HEK293 (cell line): ENCODE measurements around the gene CREG2.
A peak's percentile ranks its signal among the peaks of the same experiment; 100 is the strongest.

Experiments
- CTCF ChIA-PET: fragments of 350-600 bp; formaldehyde crosslinking; extraction: SDS; loops from one replicate; lab custom pipeline; 2021; ENCODE audit warnings: antibody characterized with exemption; lab: Yijun Ruan, JAX
- POLR2A ChIA-PET: fragments of 300-600 bp; formaldehyde crosslinking; extraction: SDS; loops from one replicate; lab custom pipeline; 2020; ENCODE audit warnings: antibody characterized with exemption, inconsistent platforms; lab: Yijun Ruan, JAX
- H3K27ac ChIP-seq: fragments of 200-500 bp; sonication (Bioruptor generic); 2 replicates; pipeline ENCODE4 v1.5.1; 2014; ENCODE audit warnings: low read depth, low read length, control low read depth, inconsistent platforms; ENCODE audit errors: extremely low read depth
- H3K36me3 ChIP-seq, 2 experiments: fragments of 200-500 bp in 1 of 2; sonication (Bioruptor generic) in 1 of 2; 1 replicate in 1 of 2; 2 replicates in 1 of 2; pipeline ENCODE4 v1.5.1; 2014 to 2017; ENCODE audit warnings: inconsistent platforms in 2 of 2, low read length in 2 of 2; ENCODE audit not compliant: control insufficient read depth in 2 of 2, insufficient read depth in 1 of 2
- H3K4me1 ChIP-seq: fragments of 200-500 bp; sonication (Bioruptor generic); 2 replicates; pipeline ENCODE4 v1.5.1; 2014; ENCODE audit warnings: mild to moderate bottlenecking, low read length, inconsistent platforms; ENCODE audit not compliant: control insufficient read depth, insufficient read depth
- H3K4me3 ChIP-seq: 2 replicates; pipeline ENCODE4 v1.5.1; 2011; ENCODE audit warnings: low read depth, mild to moderate bottlenecking, control low read depth, low read length, moderate library complexity
- H3K9me3 ChIP-seq: fragments of 200-500 bp; sonication (Bioruptor generic); 2 replicates; pipeline ENCODE4 v1.5.1; 2014; ENCODE audit warnings: low read depth, low read length, inconsistent platforms; ENCODE audit not compliant: control insufficient read depth, insufficient read depth
- GLIS2 ChIP-seq: fragments of 450-650 bp; formaldehyde crosslinking; IDR thresholded peaks from 2 replicates; pipeline ENCODE4 v1.5.1; 2016; ENCODE audit warnings: missing biosample characterization, missing genetic modification characterization
- MYNN ChIP-seq: fragments of 450-650 bp; formaldehyde crosslinking; IDR thresholded peaks from 2 replicates; pipeline ENCODE4 v1.5.1; 2016; ENCODE audit warnings: missing biosample characterization, missing genetic modification characterization, borderline replicate concordance
- SALL2 ChIP-seq: fragments of 450-650 bp; formaldehyde crosslinking; IDR thresholded peaks from 2 replicates; pipeline ENCODE4 v1.5.0; 2017; ENCODE audit warnings: missing biosample characterization, mild to moderate bottlenecking, missing genetic modification characterization, borderline replicate concordance
- SETDB1 ChIP-seq: IDR thresholded peaks from one replicate; pipeline ENCODE4 v1.6.1; 2017; ENCODE audit warnings: mild to moderate bottlenecking, low read length, moderate library complexity, mixed read lengths; ENCODE audit not compliant: insufficient read length
- ZNF132 ChIP-seq: fragments of 450-650 bp; formaldehyde crosslinking; IDR thresholded peaks from 2 replicates; pipeline ENCODE4 v1.5.1; 2017; ENCODE audit warnings: missing biosample characterization, missing genetic modification characterization, borderline replicate concordance
- ZNF266 ChIP-seq: fragments of 450-650 bp; formaldehyde crosslinking; IDR thresholded peaks from 2 replicates; pipeline ENCODE4 v1.5.1; 2016; ENCODE audit warnings: missing biosample characterization, missing genetic modification characterization, low read depth
- ZNF560 ChIP-seq: fragments of 450-650 bp; formaldehyde crosslinking; IDR thresholded peaks from 2 replicates; pipeline ENCODE4 v1.5.1; 2017; ENCODE audit warnings: missing biosample characterization, missing genetic modification characterization, borderline replicate concordance
- ZNF626 ChIP-seq: fragments of 450-650 bp; sonication (Bioruptor Pico); formaldehyde crosslinking; IDR thresholded peaks from 2 replicates; pipeline ENCODE4 v1.5.1; 2018; ENCODE audit warnings: missing biosample characterization, missing genetic modification characterization, inconsistent platforms
- ZNF664 ChIP-seq: fragments of 450-650 bp; formaldehyde crosslinking; IDR thresholded peaks from 2 replicates; pipeline ENCODE4 v1.5.1; 2016; ENCODE audit warnings: missing biosample characterization, missing genetic modification characterization
- ZNF747 ChIP-seq: fragments of 450-650 bp; formaldehyde crosslinking; IDR thresholded peaks from 2 replicates; pipeline ENCODE4 v1.5.1; 2016; ENCODE audit warnings: missing biosample characterization, missing genetic modification characterization
- ZNF776 ChIP-seq: fragments of 450-650 bp; formaldehyde crosslinking; IDR thresholded peaks from 2 replicates; pipeline ENCODE4 v1.5.0; 2017; ENCODE audit warnings: missing biosample characterization, missing genetic modification characterization, borderline replicate concordance
- TF ChIP-seq, protein P1 (sequence below): fragments of 450-650 bp; formaldehyde crosslinking; IDR thresholded peaks from 2 replicates; pipeline ENCODE4 v1.5.0; 2017; ENCODE audit warnings: missing biosample characterization, missing genetic modification characterization, borderline replicate concordance
- TF ChIP-seq, protein P2 (sequence below): fragments of 450-650 bp; formaldehyde crosslinking; IDR thresholded peaks from 2 replicates; pipeline ENCODE4 v1.5.1; 2016; ENCODE audit warnings: missing biosample characterization, missing genetic modification characterization, borderline replicate concordance

Gene CREG2

GRCh38 chr2:101331202-101331601 lies 56.1 kb downstream of the CREG2 start:
- no peaks in the 10 kb centered on the region for H3K4me1 ChIP-seq
- no peaks in the 10 kb centered on the region for H3K36me3 ChIP-seq
- H3K9me3 ChIP-seq: no peaks in the 10 kb centered on the region
- TF ChIP-seq ZNF266 (tag by site-specific recombination) (no peak), ZNF664 (tag by site-specific recombination) (0 out of 2 replicates have a peak, but pooled peaks have one; percentile 22)
- no peak overlapping the region for H3K27ac ChIP-seq
- ChIA-PET CTCF (interaction anchor here (4.3 kb wide), 1 partner anchor 11 kb away, joined by 32 read pairs; no protein-coding TSS in a partner anchor), POLR2A (interaction anchor here (0.6 kb wide), 1 partner anchor 62 kb away, joined by 3 read pairs; no protein-coding TSS in a partner anchor)
- H3K4me3 ChIP-seq: no peak overlapping the region

GRCh38 chr2:101330253-101330933 lies 56.9 kb downstream of the CREG2 start:
- H3K36me3 ChIP-seq: no peaks in the 10 kb centered on the region
- CTCF ChIA-PET: interaction anchor here (4.3 kb wide), 1 partner anchor 12 kb away, joined by 32 read pairs; no protein-coding TSS in a partner anchor
- TF ChIP-seq ZNF747 (tag by site-specific recombination) (no peak), GLIS2 (tag by site-specific recombination) (no peak), ZNF776 (no peak), ZNF626 (no peak)
- TF ChIP-seq, protein P1, sequence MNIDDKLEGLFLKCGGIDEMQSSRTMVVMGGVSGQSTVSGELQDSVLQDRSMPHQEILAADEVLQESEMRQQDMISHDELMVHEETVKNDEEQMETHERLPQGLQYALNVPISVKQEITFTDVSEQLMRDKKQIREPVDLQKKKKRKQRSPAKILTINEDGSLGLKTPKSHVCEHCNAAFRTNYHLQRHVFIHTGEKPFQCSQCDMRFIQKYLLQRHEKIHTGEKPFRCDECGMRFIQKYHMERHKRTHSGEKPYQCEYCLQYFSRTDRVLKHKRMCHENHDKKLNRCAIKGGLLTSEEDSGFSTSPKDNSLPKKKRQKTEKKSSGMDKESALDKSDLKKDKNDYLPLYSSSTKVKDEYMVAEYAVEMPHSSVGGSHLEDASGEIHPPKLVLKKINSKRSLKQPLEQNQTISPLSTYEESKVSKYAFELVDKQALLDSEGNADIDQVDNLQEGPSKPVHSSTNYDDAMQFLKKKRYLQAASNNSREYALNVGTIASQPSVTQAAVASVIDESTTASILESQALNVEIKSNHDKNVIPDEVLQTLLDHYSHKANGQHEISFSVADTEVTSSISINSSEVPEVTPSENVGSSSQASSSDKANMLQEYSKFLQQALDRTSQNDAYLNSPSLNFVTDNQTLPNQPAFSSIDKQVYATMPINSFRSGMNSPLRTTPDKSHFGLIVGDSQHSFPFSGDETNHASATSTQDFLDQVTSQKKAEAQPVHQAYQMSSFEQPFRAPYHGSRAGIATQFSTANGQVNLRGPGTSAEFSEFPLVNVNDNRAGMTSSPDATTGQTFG (tag by site-specific recombination): no peak
- no peaks in the 10 kb centered on the region for H3K9me3 ChIP-seq
- no peaks in the 10 kb centered on the region for H3K4me1 ChIP-seq
- H3K27ac ChIP-seq: no peak overlapping the region
- POLR2A ChIA-PET: no interaction called here
- H3K4me3 ChIP-seq: no peak overlapping the region

GRCh38 chr2:101329026-101329425 lies 58.3 kb downstream of the CREG2 start:
- Histone ChIP-seq H3K9me3 (no peaks in the 10 kb centered on the region), H3K4me1 (no peaks in the 10 kb centered on the region), H3K36me3 (no peaks in the 10 kb centered on the region), H3K4me3 (no peak overlapping the region), H3K27ac (no peak overlapping the region)
- ChIA-PET POLR2A (no interaction called here), CTCF (interaction anchor here (0.9 kb wide), 1 partner anchor 10 kb away, joined by 3 read pairs; no protein-coding TSS in a partner anchor)
- no peak for TF ChIP-seq ZNF132 (tag by site-specific recombination)
- TF ChIP-seq ZNF266 (tag by site-specific recombination): no peak
- no peak for TF ChIP-seq MYNN (tag by site-specific recombination)
- no peak for TF ChIP-seq SETDB1
- TF ChIP-seq, protein P2, sequence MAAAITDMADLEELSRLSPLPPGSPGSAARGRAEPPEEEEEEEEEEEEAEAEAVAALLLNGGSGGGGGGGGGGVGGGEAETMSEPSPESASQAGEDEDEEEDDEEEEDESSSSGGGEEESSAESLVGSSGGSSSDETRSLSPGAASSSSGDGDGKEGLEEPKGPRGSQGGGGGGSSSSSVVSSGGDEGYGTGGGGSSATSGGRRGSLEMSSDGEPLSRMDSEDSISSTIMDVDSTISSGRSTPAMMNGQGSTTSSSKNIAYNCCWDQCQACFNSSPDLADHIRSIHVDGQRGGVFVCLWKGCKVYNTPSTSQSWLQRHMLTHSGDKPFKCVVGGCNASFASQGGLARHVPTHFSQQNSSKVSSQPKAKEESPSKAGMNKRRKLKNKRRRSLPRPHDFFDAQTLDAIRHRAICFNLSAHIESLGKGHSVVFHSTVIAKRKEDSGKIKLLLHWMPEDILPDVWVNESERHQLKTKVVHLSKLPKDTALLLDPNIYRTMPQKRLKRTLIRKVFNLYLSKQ (tag by site-specific recombination): no peak
- no peak for TF ChIP-seq SALL2 (tag by site-specific recombination)
- no peak for TF ChIP-seq ZNF560 (tag by site-specific recombination)
